C4-2B (cell line): ENCODE measurements around the gene KRT14.
"Not testable (repeated sequence)": the region's sequence is repeated elsewhere in the genome, so short reads cannot be mapped to it uniquely, and the experiment has no call there.

ENCODE experiments used
- ZFX ChIP-seq: fragments of 450-650 bp; IDR thresholded peaks from 2 replicates; pipeline ENCODE4 v1.6.1; 2017
- TF ChIP-seq, protein P1 (sequence below): fragments of 450-650 bp; conservative IDR thresholded peaks from 2 replicates; pipeline ENCODE4 v1.5.1; 2017; ENCODE audit warnings: mild to moderate bottlenecking

DNA sequence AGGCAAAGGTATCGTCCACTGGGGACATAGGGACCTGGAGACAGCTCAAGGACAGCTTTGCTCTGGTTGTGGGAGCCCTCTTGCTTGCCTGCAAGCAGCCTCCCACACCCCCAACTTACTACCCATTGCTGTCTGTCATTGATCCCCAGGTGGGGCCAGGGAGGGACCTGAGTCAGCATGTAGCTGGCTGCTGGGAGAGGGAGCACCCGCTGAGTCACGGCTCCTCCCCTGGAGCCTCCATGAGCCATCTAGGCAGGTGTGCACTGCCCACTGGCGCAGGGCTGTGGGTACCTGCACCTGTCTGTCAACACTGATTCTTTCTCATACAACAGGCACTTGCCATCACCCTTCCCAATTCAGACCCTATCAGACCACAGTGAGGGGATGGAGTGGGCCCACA, 10.0 kb downstream of the KRT14 start:
- TF ChIP-seq, protein P1, sequence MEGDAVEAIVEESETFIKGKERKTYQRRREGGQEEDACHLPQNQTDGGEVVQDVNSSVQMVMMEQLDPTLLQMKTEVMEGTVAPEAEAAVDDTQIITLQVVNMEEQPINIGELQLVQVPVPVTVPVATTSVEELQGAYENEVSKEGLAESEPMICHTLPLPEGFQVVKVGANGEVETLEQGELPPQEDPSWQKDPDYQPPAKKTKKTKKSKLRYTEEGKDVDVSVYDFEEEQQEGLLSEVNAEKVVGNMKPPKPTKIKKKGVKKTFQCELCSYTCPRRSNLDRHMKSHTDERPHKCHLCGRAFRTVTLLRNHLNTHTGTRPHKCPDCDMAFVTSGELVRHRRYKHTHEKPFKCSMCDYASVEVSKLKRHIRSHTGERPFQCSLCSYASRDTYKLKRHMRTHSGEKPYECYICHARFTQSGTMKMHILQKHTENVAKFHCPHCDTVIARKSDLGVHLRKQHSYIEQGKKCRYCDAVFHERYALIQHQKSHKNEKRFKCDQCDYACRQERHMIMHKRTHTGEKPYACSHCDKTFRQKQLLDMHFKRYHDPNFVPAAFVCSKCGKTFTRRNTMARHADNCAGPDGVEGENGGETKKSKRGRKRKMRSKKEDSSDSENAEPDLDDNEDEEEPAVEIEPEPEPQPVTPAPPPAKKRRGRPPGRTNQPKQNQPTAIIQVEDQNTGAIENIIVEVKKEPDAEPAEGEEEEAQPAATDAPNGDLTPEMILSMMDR, result not testable (repeated sequence)
- TF ChIP-seq ZFX, result not testable (repeated sequence)
